Heart left ventricle (tissue), 13 donors: ENCODE results near the gene TAF9.

ENCODE experiments used
- CTCF ChIP-seq, 12 donors: fragments of 200-600 bp; sonication (generic) in 4 of 12; IDR thresholded peaks; one replicate each; pipeline versions ENCODE4 v1.5.0 to v1.8.0; 2018 to 2022; ENCODE audit warnings: antibody characterized with exemption in 12 of 12, mild to moderate bottlenecking in 5 of 12
- POLR2A ChIP-seq, 2 donors: fragments of 450-650 bp; IDR thresholded peaks; one replicate each; pipeline ENCODE4 v1.6.1; 2017; ENCODE audit warnings: antibody characterized with exemption in 2 of 2, mild to moderate bottlenecking in 2 of 2, moderate library complexity in 2 of 2
- donor health status: ischemic (EF 13 %, LVEDD 7.1; RV severe dilation, severe dysfunction).
- donor health status: DM: no; HTN: yes; CAD: no.
- donor health status: DM: no; HTN: no; CAD: no.
- donor health status: ischemic (EF 25% LVEDD 6.9; RV normal size, moderate dysfunction).
- donor health status: ischemic (EF 25% LVEDD 5.7; RV mildly dilated, moderate dysfunction).
- donor health status: ischemic (EF 35%, LVEDD 5.7; RV mildly dilated, moderate dysfunction).
- donor health status: nonischemic (EF 11% LVEDD 7.7; RV severe dilation, severe dysfunction).
- donor health status: DM: yes; HTN: yes; CAD: no.
- donor health status: PGD.
- donor health status: ischemic (EF 29% LVEDD 5.4; RV normal size, mild dysfunction).
- donor health status: nonischemic (EF 23%, LVEDD 6.1; RV moderate dilation, normal function).

GRCh38 chr5:69360442-69360841 is 8.9 kb downstream of the TAF9 start:
- no peak for TF ChIP-seq CTCF (IDR thresholded peaks at IDR 0.05)
- no peak for TF ChIP-seq POLR2A (IDR thresholded peaks at IDR 0.05)
